HEK293 (cell line): ENCODE data around the gene TTLL13.

ENCODE experiments used
- CTCF ChIA-PET: fragments of 350-600 bp; formaldehyde crosslinking; extraction: SDS; loops from one replicate; lab custom pipeline; 2021; ENCODE audit warnings: antibody characterized with exemption; lab: Yijun Ruan, JAX
- POLR2A ChIA-PET: fragments of 300-600 bp; formaldehyde crosslinking; extraction: SDS; loops from one replicate; lab custom pipeline; 2020; ENCODE audit warnings: antibody characterized with exemption, inconsistent platforms; lab: Yijun Ruan, JAX
- H3K27ac ChIP-seq: fragments of 200-500 bp; sonication (Bioruptor generic); 2 replicates; pipeline ENCODE4 v1.5.1; 2014; ENCODE audit warnings: low read depth, low read length, control low read depth, inconsistent platforms; ENCODE audit errors: extremely low read depth
- H3K36me3 ChIP-seq, 2 experiments: fragments of 200-500 bp in 1 of 2; sonication (Bioruptor generic) in 1 of 2; 1 replicate in 1 of 2; 2 replicates in 1 of 2; pipeline ENCODE4 v1.5.1; 2014 to 2017; ENCODE audit warnings: inconsistent platforms in 2 of 2, low read length in 2 of 2; ENCODE audit not compliant: control insufficient read depth in 2 of 2, insufficient read depth in 1 of 2
- H3K4me1 ChIP-seq: fragments of 200-500 bp; sonication (Bioruptor generic); 2 replicates; pipeline ENCODE4 v1.5.1; 2014; ENCODE audit warnings: mild to moderate bottlenecking, low read length, inconsistent platforms; ENCODE audit not compliant: control insufficient read depth, insufficient read depth
- H3K4me3 ChIP-seq: 2 replicates; pipeline ENCODE4 v1.5.1; 2011; ENCODE audit warnings: low read depth, mild to moderate bottlenecking, control low read depth, low read length, moderate library complexity
- H3K9me3 ChIP-seq: fragments of 200-500 bp; sonication (Bioruptor generic); 2 replicates; pipeline ENCODE4 v1.5.1; 2014; ENCODE audit warnings: low read depth, low read length, inconsistent platforms; ENCODE audit not compliant: control insufficient read depth, insufficient read depth
- INSM2 ChIP-seq: fragments of 450-650 bp; formaldehyde crosslinking; IDR thresholded peaks from 2 replicates; pipeline ENCODE4 v1.5.1; 2016; ENCODE audit warnings: missing biosample characterization, missing genetic modification characterization
- KLF1 ChIP-seq: fragments of 450-650 bp; formaldehyde crosslinking; IDR thresholded peaks from 2 replicates; pipeline ENCODE4 v1.5.1; 2016; ENCODE audit warnings: missing biosample characterization, missing genetic modification characterization
- KLF7 ChIP-seq: fragments of 450-650 bp; formaldehyde crosslinking; IDR thresholded peaks from 2 replicates; pipeline ENCODE4 v1.5.1; 2016; ENCODE audit warnings: missing biosample characterization, missing genetic modification characterization, borderline replicate concordance
- OSR2 ChIP-seq: fragments of 450-650 bp; formaldehyde crosslinking; IDR thresholded peaks from 2 replicates; pipeline ENCODE4 v1.5.1; 2016; ENCODE audit warnings: missing biosample characterization, missing genetic modification characterization
- PRDM1 ChIP-seq: fragments of 450-650 bp; formaldehyde crosslinking; IDR thresholded peaks from 2 replicates; pipeline ENCODE4; 2016; ENCODE audit warnings: missing biosample characterization, missing genetic modification characterization
- REPIN1 ChIP-seq: fragments of 450-650 bp; formaldehyde crosslinking; IDR thresholded peaks from 2 replicates; pipeline ENCODE4 v1.5.1; 2017; ENCODE audit warnings: missing biosample characterization, missing genetic modification characterization, low read depth
- SP2 ChIP-seq: fragments of 450-650 bp; formaldehyde crosslinking; IDR thresholded peaks from 2 replicates; pipeline ENCODE4 v1.5.1; 2016; ENCODE audit warnings: missing biosample characterization, missing genetic modification characterization
- SP3 ChIP-seq: fragments of 450-650 bp; formaldehyde crosslinking; IDR thresholded peaks from 2 replicates; pipeline ENCODE4 v1.5.1; 2016; ENCODE audit warnings: missing biosample characterization, missing genetic modification characterization
- ZBTB21 ChIP-seq: fragments of 450-650 bp; formaldehyde crosslinking; IDR thresholded peaks from 2 replicates; pipeline ENCODE4 v1.5.1; 2017; ENCODE audit warnings: missing biosample characterization, missing genetic modification characterization
- ZBTB48 ChIP-seq: fragments of 450-650 bp; formaldehyde crosslinking; IDR thresholded peaks from 2 replicates; pipeline ENCODE4 v1.5.1; 2016; ENCODE audit warnings: missing biosample characterization, missing genetic modification characterization
- ZEB2 ChIP-seq: fragments of 450-650 bp; formaldehyde crosslinking; IDR thresholded peaks from 2 replicates; pipeline ENCODE4 v1.5.1; 2016; ENCODE audit warnings: missing biosample characterization, missing genetic modification characterization
- ZNF133 ChIP-seq: fragments of 450-650 bp; formaldehyde crosslinking; IDR thresholded peaks from 2 replicates; pipeline ENCODE4 v1.5.1; 2016; ENCODE audit warnings: missing biosample characterization, missing genetic modification characterization
- ZNF155 ChIP-seq: fragments of 450-650 bp; formaldehyde crosslinking; IDR thresholded peaks from 2 replicates; pipeline ENCODE4 v1.5.1; 2016; ENCODE audit warnings: missing biosample characterization, missing genetic modification characterization
- ZNF169 ChIP-seq: fragments of 450-650 bp; formaldehyde crosslinking; IDR thresholded peaks from 2 replicates; pipeline ENCODE4 v1.5.1; 2016; ENCODE audit warnings: missing biosample characterization, missing genetic modification characterization
- ZNF184 ChIP-seq: fragments of 450-650 bp; IDR thresholded peaks from 2 replicates; pipeline ENCODE4 v1.5.1; 2018; ENCODE audit warnings: missing biosample characterization, mild to moderate bottlenecking, missing genetic modification characterization
- ZNF24 ChIP-seq: fragments of 450-650 bp; formaldehyde crosslinking; IDR thresholded peaks from 2 replicates; pipeline ENCODE4 v1.5.1; 2016; ENCODE audit warnings: missing biosample characterization, missing genetic modification characterization
- ZNF391 ChIP-seq: fragments of 450-650 bp; formaldehyde crosslinking; IDR thresholded peaks from 2 replicates; pipeline ENCODE4 v1.5.1; 2016; ENCODE audit warnings: low read depth, missing biosample characterization, missing genetic modification characterization, borderline replicate concordance
- ZNF544 ChIP-seq: fragments of 450-650 bp; formaldehyde crosslinking; IDR thresholded peaks from 2 replicates; pipeline ENCODE4 v1.5.0; 2017; ENCODE audit warnings: missing biosample characterization, missing genetic modification characterization
- ZNF549 ChIP-seq: fragments of 450-650 bp; IDR thresholded peaks from 2 replicates; pipeline ENCODE4 v1.5.1; 2018; ENCODE audit warnings: missing biosample characterization, missing genetic modification characterization, mild to moderate bottlenecking, inconsistent platforms, moderate library complexity
- ZNF558 ChIP-seq: fragments of 450-650 bp; formaldehyde crosslinking; IDR thresholded peaks from 2 replicates; pipeline ENCODE4 v1.5.1; 2016; ENCODE audit warnings: missing biosample characterization, missing genetic modification characterization
- ZNF596 ChIP-seq: fragments of 450-650 bp; IDR thresholded peaks from 2 replicates; pipeline ENCODE4 v1.5.0; 2018; ENCODE audit warnings: missing biosample characterization, mild to moderate bottlenecking, missing genetic modification characterization, moderate library complexity
- ZNF660 ChIP-seq: fragments of 450-650 bp; IDR thresholded peaks from 2 replicates; pipeline ENCODE4 v1.5.1; 2018; ENCODE audit warnings: missing biosample characterization, mild to moderate bottlenecking, missing genetic modification characterization
- ZNF76 ChIP-seq: fragments of 450-650 bp; formaldehyde crosslinking; IDR thresholded peaks from 2 replicates; pipeline ENCODE4; 2016; ENCODE audit warnings: low read depth, missing biosample characterization, missing genetic modification characterization, borderline replicate concordance
- ZNF843 ChIP-seq: fragments of 450-650 bp; formaldehyde crosslinking; IDR thresholded peaks from 2 replicates; pipeline ENCODE4 v1.5.1; 2016; ENCODE audit warnings: missing biosample characterization, missing genetic modification characterization
- TF ChIP-seq, protein P1 (sequence below): fragments of 450-650 bp; formaldehyde crosslinking; IDR thresholded peaks from 2 replicates; pipeline ENCODE4 v1.5.1; 2016; ENCODE audit warnings: missing biosample characterization, missing genetic modification characterization
- TF ChIP-seq, protein P2 (sequence below): fragments of 450-650 bp; formaldehyde crosslinking; IDR thresholded peaks from 2 replicates; pipeline ENCODE4 v1.5.1; 2016; ENCODE audit warnings: missing biosample characterization, missing genetic modification characterization
- TF ChIP-seq, protein P3 (sequence below): sonication (generic); formaldehyde crosslinking; IDR thresholded peaks from 2 replicates; pipeline ENCODE4 v1.8.1; 2022; ENCODE audit warnings: mild to moderate bottlenecking, moderate library complexity, missing genetic modification reagents

TTLL13 gene

GRCh38 chr15:90233387-90234095, 15.8 kb upstream of the TTLL13 start, which contains the start of gene CIB1 (continued):
- TF ChIP-seq, protein P1, sequence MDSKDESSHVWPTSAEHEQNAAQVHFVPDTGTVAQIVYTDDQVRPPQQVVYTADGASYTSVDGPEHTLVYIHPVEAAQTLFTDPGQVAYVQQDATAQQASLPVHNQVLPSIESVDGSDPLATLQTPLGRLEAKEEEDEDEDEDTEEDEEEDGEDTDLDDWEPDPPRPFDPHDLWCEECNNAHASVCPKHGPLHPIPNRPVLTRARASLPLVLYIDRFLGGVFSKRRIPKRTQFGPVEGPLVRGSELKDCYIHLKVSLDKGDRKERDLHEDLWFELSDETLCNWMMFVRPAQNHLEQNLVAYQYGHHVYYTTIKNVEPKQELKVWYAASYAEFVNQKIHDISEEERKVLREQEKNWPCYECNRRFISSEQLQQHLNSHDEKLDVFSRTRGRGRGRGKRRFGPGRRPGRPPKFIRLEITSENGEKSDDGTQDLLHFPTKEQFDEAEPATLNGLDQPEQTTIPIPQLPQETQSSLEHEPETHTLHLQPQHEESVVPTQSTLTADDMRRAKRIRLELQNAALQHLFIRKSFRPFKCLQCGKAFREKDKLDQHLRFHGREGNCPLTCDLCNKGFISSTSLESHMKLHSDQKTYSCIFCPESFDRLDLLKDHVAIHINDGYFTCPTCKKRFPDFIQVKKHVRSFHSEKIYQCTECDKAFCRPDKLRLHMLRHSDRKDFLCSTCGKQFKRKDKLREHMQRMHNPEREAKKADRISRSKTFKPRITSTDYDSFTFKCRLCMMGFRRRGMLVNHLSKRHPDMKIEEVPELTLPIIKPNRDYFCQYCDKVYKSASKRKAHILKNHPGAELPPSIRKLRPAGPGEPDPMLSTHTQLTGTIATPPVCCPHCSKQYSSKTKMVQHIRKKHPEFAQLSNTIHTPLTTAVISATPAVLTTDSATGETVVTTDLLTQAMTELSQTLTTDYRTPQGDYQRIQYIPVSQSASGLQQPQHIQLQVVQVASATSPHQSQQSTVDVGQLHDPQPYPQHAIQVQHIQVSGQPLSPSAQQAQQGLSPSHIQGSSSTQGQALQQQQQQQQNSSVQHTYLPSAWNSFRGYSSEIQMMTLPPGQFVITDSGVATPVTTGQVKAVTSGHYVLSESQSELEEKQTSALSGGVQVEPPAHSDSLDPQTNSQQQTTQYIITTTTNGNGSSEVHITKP (tag by site-specific recombination) = no peak
- TF ChIP-seq ZNF76 (tag by site-specific recombination) (peak; percentile 56; the same call in 1 of the 2 replicates), ZNF544 (tag by site-specific recombination) (no peak), ZNF391 (peak; percentile 24; the same call in 1 of the 2 replicates), ZBTB21 (tag by site-specific recombination) (peak; percentile 76; the same call in 1 of the 2 replicates), KLF1 (tag by site-specific recombination) (peak; percentile 94), OSR2 (tag by site-specific recombination) (0 out of 2 replicates have a peak, but pooled peaks have one; percentile 7), ZNF24 (no peak), ZNF184 (no peak), PRDM1 (tag by site-specific recombination) (no peak), ZEB2 (tag by site-specific recombination) (peak; percentile 27), SP2 (tag by site-specific recombination) (peak; percentile 76), ZNF843 (tag by site-specific recombination) (peak; percentile 26; the same call in 1 of the 2 replicates)
- TF ChIP-seq, protein P2, sequence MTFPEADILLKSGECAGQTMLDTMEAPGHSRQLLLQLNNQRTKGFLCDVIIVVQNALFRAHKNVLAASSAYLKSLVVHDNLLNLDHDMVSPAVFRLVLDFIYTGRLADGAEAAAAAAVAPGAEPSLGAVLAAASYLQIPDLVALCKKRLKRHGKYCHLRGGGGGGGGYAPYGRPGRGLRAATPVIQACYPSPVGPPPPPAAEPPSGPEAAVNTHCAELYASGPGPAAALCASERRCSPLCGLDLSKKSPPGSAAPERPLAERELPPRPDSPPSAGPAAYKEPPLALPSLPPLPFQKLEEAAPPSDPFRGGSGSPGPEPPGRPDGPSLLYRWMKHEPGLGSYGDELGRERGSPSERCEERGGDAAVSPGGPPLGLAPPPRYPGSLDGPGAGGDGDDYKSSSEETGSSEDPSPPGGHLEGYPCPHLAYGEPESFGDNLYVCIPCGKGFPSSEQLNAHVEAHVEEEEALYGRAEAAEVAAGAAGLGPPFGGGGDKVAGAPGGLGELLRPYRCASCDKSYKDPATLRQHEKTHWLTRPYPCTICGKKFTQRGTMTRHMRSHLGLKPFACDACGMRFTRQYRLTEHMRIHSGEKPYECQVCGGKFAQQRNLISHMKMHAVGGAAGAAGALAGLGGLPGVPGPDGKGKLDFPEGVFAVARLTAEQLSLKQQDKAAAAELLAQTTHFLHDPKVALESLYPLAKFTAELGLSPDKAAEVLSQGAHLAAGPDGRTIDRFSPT (tag by site-specific recombination) = 0 out of 2 replicates have a peak, but pooled peaks have one; percentile 17

DNA sequence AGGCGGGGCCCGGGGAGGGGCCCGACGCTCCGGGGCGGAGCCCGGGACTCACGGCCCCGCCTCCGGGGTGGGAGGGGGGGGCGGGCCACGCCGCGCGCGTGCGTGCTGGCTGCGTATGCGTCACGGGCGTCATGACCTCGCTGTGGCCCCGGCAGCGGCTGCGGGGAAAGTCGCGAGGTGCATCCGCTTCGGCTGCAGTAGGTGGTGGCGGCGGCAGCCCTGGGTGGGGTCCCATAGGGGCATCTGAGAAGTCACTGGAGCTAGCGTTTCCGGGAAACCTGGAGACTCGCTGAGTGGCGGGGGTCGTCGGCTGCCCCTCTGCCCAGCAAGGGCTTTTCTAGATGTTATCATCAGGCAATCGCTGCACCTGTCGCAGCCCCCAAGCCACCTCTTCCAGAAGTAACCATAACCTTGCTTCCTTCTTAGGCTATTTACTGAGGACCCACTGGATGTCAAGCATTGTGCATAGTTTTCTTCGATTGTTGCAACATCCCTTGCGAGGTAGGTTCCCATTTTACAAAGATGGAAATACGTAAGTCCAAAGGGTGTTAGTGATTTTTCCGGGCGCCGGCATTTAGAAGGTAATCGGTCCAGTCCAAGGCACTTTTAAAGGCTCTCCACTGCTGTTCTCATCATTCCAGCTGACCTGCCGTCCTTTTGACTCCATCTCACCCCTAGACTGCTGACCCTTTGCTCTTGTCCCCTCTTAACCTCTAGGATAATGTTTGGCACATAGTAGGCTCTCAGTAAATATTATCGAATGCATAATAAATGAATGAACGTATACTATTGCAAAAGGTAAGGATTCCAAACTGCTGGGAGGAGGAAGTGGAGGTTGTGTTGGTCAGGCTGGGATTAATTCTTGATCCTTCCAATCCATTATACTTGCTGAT, 15.0 kb upstream of the TTLL13 start, which contains the start of gene GDPGP1:
Gene GDPGP1, plus strand, starts transcription at position 114 of the 893 bp plus-strand sequence. CDS start 6,700 bp downstream, outside the sequence.
- Histone ChIP-seq H3K27ac (peak within 1 kb of the TSS; percentile 47; the same call in 1 of the 2 replicates), H3K9me3 (no peaks in the 10 kb centered on the region), H3K36me3 (peaks cover 14 to 43% of the 10 kb centered on the region in 2 experiments; a peak in 2 of 3 replicates), H3K4me3 (peak within 1 kb of the TSS; percentile 74), H3K4me1 (no peaks in the 10 kb centered on the region)
- ChIA-PET CTCF (interaction anchor here (0.5 to 4.8 kb wide), 8 partner anchors 14 to 90 kb away, joined by 3 to 38 read pairs (median 4); no protein-coding TSS in a partner anchor), POLR2A (interaction anchor here (0.5 to 3.0 kb wide), 26 partner anchors 10 to 721 kb away, joined by 3 to 38 read pairs (median 6); partner anchors contain the start of genes AP3S2, IDH2, NGRN and RCCD1)
- TF ChIP-seq ZNF596 (tag by site-specific recombination) = no peak
- no peak for TF ChIP-seq ZNF169
- TF ChIP-seq, protein P3, sequence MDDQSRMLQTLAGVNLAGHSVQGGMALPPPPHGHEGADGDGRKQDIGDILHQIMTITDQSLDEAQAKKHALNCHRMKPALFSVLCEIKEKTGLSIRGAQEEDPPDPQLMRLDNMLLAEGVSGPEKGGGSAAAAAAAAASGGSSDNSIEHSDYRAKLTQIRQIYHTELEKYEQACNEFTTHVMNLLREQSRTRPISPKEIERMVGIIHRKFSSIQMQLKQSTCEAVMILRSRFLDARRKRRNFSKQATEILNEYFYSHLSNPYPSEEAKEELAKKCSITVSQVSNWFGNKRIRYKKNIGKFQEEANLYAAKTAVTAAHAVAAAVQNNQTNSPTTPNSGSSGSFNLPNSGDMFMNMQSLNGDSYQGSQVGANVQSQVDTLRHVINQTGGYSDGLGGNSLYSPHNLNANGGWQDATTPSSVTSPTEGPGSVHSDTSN (CRISPR knock-in tag) = peak; percentile 34; the same call in 1 of the 2 replicates
- TF ChIP-seq ZNF558 (tag by site-specific recombination) = no peak
- no peak for TF ChIP-seq REPIN1 (tag by site-specific recombination)
- TF ChIP-seq SP3 (tag by site-specific recombination) = no peak
- no peak for TF ChIP-seq ZNF155 (tag by site-specific recombination)
- TF ChIP-seq ZNF133 = no peak
- TF ChIP-seq ZNF660 (tag by site-specific recombination) = 0 out of 2 replicates have a peak, but pooled peaks have one; percentile 42
- TF ChIP-seq KLF7 (tag by site-specific recombination) = 0 out of 2 replicates have a peak, but pooled peaks have one; percentile 30
- 0 out of 2 replicates have a peak, but pooled peaks have one; percentile 49 for TF ChIP-seq INSM2 (tag by site-specific recombination)
- TF ChIP-seq ZBTB48 (tag by site-specific recombination) = no peak
- TF ChIP-seq ZNF549 (tag by site-specific recombination) = no peak
